HG03439 (cell line): ENCODE data around the gene DEF6.
A peak's percentile ranks its signal among the peaks of the same experiment; 100 is the strongest.

Experiments used
- ATAC-seq: cut with Tn5 transposase; IDR thresholded peaks from one replicate; pipeline ENCODE4 v1.9.1; 2021; ENCODE audit warnings: mild to moderate bottlenecking, moderate library complexity; ENCODE audit not compliant: unreplicated experiment

DEF6 gene

GRCh38 chr6:35342258-35343091 is 44.9 kb downstream of the DEF6 start, which contains the start of gene PPARD:
Gene PPARD, plus strand, starts transcription at chr6:35342558. Its CDS starts 68,530 bp downstream, at chr6:35411088.
- peak; percentile 96 for ATAC-seq

GRCh38 chr6:35343092-35343834 is 45.6 kb downstream of the DEF6 start:
- ATAC-seq, result no peak

- no peak for ATAC-seq
These were observed 46.4 kb downstream of the DEF6 start for GRCh38 chr6:35343835-35344550.

GRCh38 chr6:35351422-35351821 is 53.8 kb downstream of the DEF6 start:
- ATAC-seq, result no peak

GRCh38 chr6:35352735-35353134 is 55.1 kb downstream of the DEF6 start:
- ATAC-seq, result no peak

- no peak for ATAC-seq
These were observed 56.9 kb downstream of the DEF6 start for GRCh38 chr6:35354361-35355135.

GRCh38 chr6:35356391-35356790 is 58.8 kb downstream of the DEF6 start:
- no peak for ATAC-seq

- no peak for ATAC-seq
These were observed 60.1 kb downstream of the DEF6 start for GRCh38 chr6:35357677-35358076.

GRCh38 chr6:35358086-35358485 is 60.5 kb downstream of the DEF6 start:
- ATAC-seq, result no peak

GRCh38 chr6:35359346-35359743 is 61.7 kb downstream of the DEF6 start:
- no peak for ATAC-seq

- no peak for ATAC-seq
These were observed 62.2 kb downstream of the DEF6 start for GRCh38 chr6:35359744-35360348.

GRCh38 chr6:35360349-35361138 is 62.9 kb downstream of the DEF6 start:
- no peak for ATAC-seq

- no peak for ATAC-seq
These were observed 64.6 kb downstream of the DEF6 start for GRCh38 chr6:35362200-35362599.

- no peak for ATAC-seq
These were observed 65.7 kb downstream of the DEF6 start for GRCh38 chr6:35363293-35363750.

GRCh38 chr6:35365594-35366203 is 68.1 kb downstream of the DEF6 start:
- ATAC-seq, result no peak

- ATAC-seq, result no peak
These were observed 68.6 kb downstream of the DEF6 start for GRCh38 chr6:35366204-35366596.

- ATAC-seq, result no peak
These were observed 70.0 kb downstream of the DEF6 start for GRCh38 chr6:35367646-35368037.

- no peak for ATAC-seq
These were observed 70.6 kb downstream of the DEF6 start for GRCh38 chr6:35368038-35368887.
